H1 (cell line): ENCODE results near the gene TPD52L2. TPM values are rescaled to one million over a fixed set of nuclear protein-coding genes. Genes with fewer than 3 reads are reported as not detected.

Experiments
- CTCF ChIA-PET: fragments of 300-600 bp; sonication (Branson Sonifier 250); formaldehyde crosslinking; loops from one replicate; lab custom pipeline; 2021; ENCODE audit not compliant: partially characterized antibody; lab: Charles Lee
- POLR2A ChIA-PET: fragments of 300-600 bp; sonication (Branson Sonifier 250); formaldehyde crosslinking; loops from one replicate; lab custom pipeline; 2021; ENCODE audit warnings: inconsistent platforms; ENCODE audit not compliant: partially characterized antibody; lab: Charles Lee
- DNase-seq, 2 experiments: peaks; one replicate each; pipeline versions ENCODE4 v3.0.0 to v3.0.0-alpha.2; 2010 to 2022; ENCODE audit warnings: low spot score in 2 of 2, low read depth in 1 of 2, mixed read lengths in 1 of 2
- FAIRE-seq: peaks from 2 replicates; lab custom pipeline; 2011; peaks lifted over from hg19 to GRCh38; lab: Jason Lieb, UNC
- H2AFZ ChIP-seq: 2 replicates; pipeline ENCODE4 v1.8.1; 2012; ENCODE audit warnings: low read length, inconsistent platforms
- H2AK5ac ChIP-seq: 2 replicates; pipeline ENCODE4 v1.6.1; 2013; ENCODE audit warnings: low read depth, low read length
- H2BK120ac ChIP-seq: replicated peaks from 2 replicates; pipeline ENCODE3; 2013; ENCODE audit warnings: low read depth, low read length, inconsistent platforms
- H2BK12ac ChIP-seq: 2 replicates; pipeline ENCODE4 v1.6.1; 2013; ENCODE audit warnings: low read depth, low read length
- H2BK15ac ChIP-seq: 2 replicates; pipeline ENCODE4 v1.6.1; 2013; ENCODE audit warnings: low read length
- H2BK20ac ChIP-seq: 2 replicates; pipeline ENCODE4 v1.6.1; 2013; ENCODE audit warnings: low read length
- H2BK5ac ChIP-seq: 2 replicates; pipeline ENCODE4 v1.6.1; 2013; ENCODE audit warnings: low read depth, low read length
- H3K14ac ChIP-seq: 2 replicates; pipeline ENCODE4 v1.6.1; 2013; ENCODE audit warnings: inconsistent platforms; ENCODE audit not compliant: insufficient read length
- H3K18ac ChIP-seq: 2 replicates; pipeline ENCODE4 v1.6.1; 2013; ENCODE audit warnings: low read length; ENCODE audit errors: extremely low read depth
- H3K23ac ChIP-seq: 2 replicates; pipeline ENCODE4 v1.6.1; 2013; ENCODE audit warnings: inconsistent platforms; ENCODE audit not compliant: insufficient read length
- H3K23me2 ChIP-seq: 2 replicates; pipeline ENCODE4 v1.6.1; 2013; ENCODE audit warnings: low read depth, low read length
- H3K27ac ChIP-seq: 2 replicates; pipeline ENCODE4 v1.6.1; 2011; ENCODE audit warnings: low read depth, low read length, inconsistent platforms
- H3K27me3 ChIP-seq, 4 experiments: replicated peaks in 1 of 4; 1 replicate in 1 of 4; 2 replicates in 3 of 4; pipeline versions ENCODE4 v1.6.1 to v1.8.1; 2011 to 2013; ENCODE audit warnings: low read length in 3 of 4, mild to moderate bottlenecking in 3 of 4, inconsistent platforms in 2 of 4, mixed read lengths in 2 of 4, moderate library complexity in 1 of 4; ENCODE audit not compliant: control insufficient read depth in 3 of 4, insufficient read depth in 3 of 4; ENCODE audit errors: extremely low read depth in 1 of 4
- H3K36me3 ChIP-seq, 4 experiments: 2 replicates each; pipeline versions ENCODE4 v1.6.1 to v1.8.1; 2011 to 2013; ENCODE audit warnings: mild to moderate bottlenecking in 4 of 4, low read length in 3 of 4, moderate library complexity in 2 of 4, control low read depth in 1 of 4, inconsistent platforms in 1 of 4; ENCODE audit not compliant: insufficient read depth in 4 of 4, control insufficient read depth in 2 of 4
- H3K4ac ChIP-seq: replicated peaks from 2 replicates; pipeline ENCODE3; 2013; ENCODE audit warnings: low read length, low read depth, mixed read lengths, inconsistent platforms; ENCODE audit not compliant: insufficient read length
- H3K4me1 ChIP-seq, 4 experiments: replicated peaks in 1 of 4; 1 replicate in 1 of 4; 2 replicates in 3 of 4; pipeline versions ENCODE4 v1.6.1 to v1.8.1; 2011 to 2013; ENCODE audit warnings: low read length in 3 of 4, inconsistent platforms in 2 of 4, mixed read lengths in 1 of 4; ENCODE audit not compliant: insufficient read depth in 4 of 4, control insufficient read depth in 3 of 4
- H3K4me2 ChIP-seq, 2 experiments: 2 replicates each; pipeline versions ENCODE4 v1.6.1 to v1.8.1; 2011 to 2013; ENCODE audit warnings: low read depth in 2 of 2, low read length in 2 of 2, control low read depth in 1 of 2, inconsistent platforms in 1 of 2, mild to moderate bottlenecking in 1 of 2; ENCODE audit not compliant: insufficient read depth in 1 of 2
- H3K4me3 ChIP-seq, 4 experiments: fragments of 200-600, 300-600 bp in 1 of 4; sonication (generic), shearing (Covaris generic), sonication (Bioruptor Twin) in 1 of 4; 2 replicates each; pipeline versions ENCODE4 v1.5.1 to v1.8.1; 2011 to 2016; ENCODE audit warnings: low read length in 4 of 4, low read depth in 3 of 4, control low read depth in 2 of 4, inconsistent platforms in 2 of 4, mild to moderate bottlenecking in 2 of 4, mixed read lengths in 1 of 4, moderate library complexity in 1 of 4; ENCODE audit not compliant: insufficient read depth in 2 of 4; ENCODE audit errors: extremely low read depth in 1 of 4
- H3K56ac ChIP-seq: replicated peaks from 2 replicates; pipeline ENCODE3; 2013; ENCODE audit warnings: low read depth, mild to moderate bottlenecking, mixed read lengths, low read length, inconsistent platforms; ENCODE audit not compliant: insufficient read length
- H3K79me1 ChIP-seq: 2 replicates; pipeline ENCODE4 v1.6.1; 2013; ENCODE audit warnings: low read depth, low read length, control low read depth
- H3K79me2 ChIP-seq, 2 experiments: 2 replicates each; pipeline versions ENCODE4 v1.6.1 to v1.8.1; 2012 to 2013; ENCODE audit warnings: low read length in 2 of 2, mild to moderate bottlenecking in 2 of 2, inconsistent platforms in 1 of 2; ENCODE audit not compliant: insufficient read depth in 2 of 2, control insufficient read depth in 1 of 2
- H3K9ac ChIP-seq, 4 experiments: replicated peaks in 1 of 4; 1 replicate in 1 of 4; 2 replicates in 3 of 4; pipeline versions ENCODE4 v1.6.1 to v1.8.1; 2011 to 2013; ENCODE audit warnings: low read depth in 3 of 4, low read length in 3 of 4, control low read depth in 2 of 4, mild to moderate bottlenecking in 2 of 4, moderate library complexity in 2 of 4, inconsistent platforms in 1 of 4; ENCODE audit errors: extremely low read depth in 1 of 4
- H3K9me3 ChIP-seq, 2 experiments: 2 replicates each; pipeline versions ENCODE4 v1.6.1 to v1.8.1; 2012 to 2013; ENCODE audit warnings: mild to moderate bottlenecking in 2 of 2, moderate library complexity in 2 of 2, control low read depth in 1 of 2, inconsistent platforms in 1 of 2, low read depth in 1 of 2, low read length in 1 of 2, mixed read lengths in 1 of 2; ENCODE audit not compliant: insufficient read depth in 2 of 2
- H4K20me1 ChIP-seq, 2 experiments: replicated peaks in 1 of 2; 2 replicates each; pipeline versions ENCODE3 to v1.8.1; 2011 to 2013; ENCODE audit warnings: inconsistent platforms in 2 of 2, low read length in 2 of 2, mild to moderate bottlenecking in 1 of 2; ENCODE audit not compliant: insufficient read depth in 2 of 2, control insufficient read depth in 1 of 2
- H4K5ac ChIP-seq: 2 replicates; pipeline ENCODE4 v1.6.1; 2013; ENCODE audit warnings: low read length, low read depth, mixed read lengths, inconsistent platforms; ENCODE audit not compliant: insufficient read length
- H4K8ac ChIP-seq: 2 replicates; pipeline ENCODE4 v1.8.0; 2013; ENCODE audit warnings: mild to moderate bottlenecking, moderate library complexity, low read length, inconsistent platforms; ENCODE audit not compliant: insufficient read depth; ENCODE audit errors: extremely low read depth
- H4K91ac ChIP-seq: replicated peaks from 2 replicates; pipeline ENCODE3; 2013; ENCODE audit warnings: low read length, mixed read lengths, inconsistent platforms; ENCODE audit not compliant: insufficient read length
- ASH2L ChIP-seq: fragments of 200-600, 300-600 bp; sonication (generic); IDR thresholded peaks from one replicate; pipeline ENCODE4 v1.7.1; 2017; ENCODE audit warnings: low read length
- BACH1 ChIP-seq: IDR thresholded peaks from 2 replicates; pipeline ENCODE4 v1.6.1; 2012; ENCODE audit warnings: low read length, improper control_type of control experiment
- CBX8 ChIP-seq: fragments of 300-800, 300-1000 bp; sonication (generic); IDR thresholded peaks from 2 replicates; pipeline ENCODE4 v1.7.1; 2016; ENCODE audit warnings: low read depth, low read length, borderline replicate concordance
- CHD1 ChIP-seq: IDR thresholded peaks from 2 replicates; pipeline ENCODE4 v1.6.1; 2012; ENCODE audit warnings: low read depth, low read length, improper control_type of control experiment
- GABPA ChIP-seq: IDR thresholded peaks from 2 replicates; pipeline ENCODE4 v1.6.1; 2011; ENCODE audit warnings: mild to moderate bottlenecking, low read length, moderate library complexity, borderline replicate concordance; ENCODE audit not compliant: insufficient read depth
- KDM1A ChIP-seq: fragments of 200-600, 300-600 bp; sonication (generic); IDR thresholded peaks from 2 replicates; pipeline ENCODE4 v1.7.1; 2016; ENCODE audit warnings: mild to moderate bottlenecking, low read length, borderline replicate concordance
- NRF1 ChIP-seq: IDR thresholded peaks from 2 replicates; pipeline ENCODE4 v1.6.1; 2011; ENCODE audit warnings: mild to moderate bottlenecking, low read depth, low read length, improper control_type of control experiment
- RAD21 ChIP-seq, 2 experiments: IDR thresholded peaks in 1 of 2; conservative IDR thresholded peaks in 1 of 2; 2 replicates each; pipeline ENCODE4 v1.6.1; 2011; ENCODE audit warnings: low read depth in 2 of 2, low read length in 2 of 2, improper control_type of control experiment in 1 of 2, inconsistent platforms in 1 of 2, mild to moderate bottlenecking in 1 of 2, moderate library complexity in 1 of 2
- RBBP5 ChIP-seq: IDR thresholded peaks from 2 replicates; pipeline ENCODE4 v1.7.1; 2012; ENCODE audit warnings: low read depth, mild to moderate bottlenecking, inconsistent platforms, low read length, moderate library complexity, borderline replicate concordance
- SRF ChIP-seq: IDR thresholded peaks from 2 replicates; pipeline ENCODE4 v1.6.1; 2011; ENCODE audit warnings: mild to moderate bottlenecking, low read depth, low read length, moderate library complexity
- ZNF274 ChIP-seq: IDR thresholded peaks from 2 replicates; pipeline ENCODE4 v1.7.0; 2012; ENCODE audit warnings: low read length, borderline replicate concordance; ENCODE audit errors: extremely low read depth
- WGBS, 2 experiments: shearing (Covaris generic) in 1 of 2; methylation state at CpG; one replicate each; pipeline versions ENCODE4 v1.1.6 to v1.1.7; 2013 to 2015; ENCODE audit warnings: low lambda C conversion rate in 2 of 2, mixed read lengths in 2 of 2, inconsistent platforms in 1 of 2, low coverage in 1 of 2, missing lambda C conversion rate in 1 of 2; ENCODE audit not compliant: insufficient replicate concordance in 2 of 2, insufficient coverage in 1 of 2, insufficient read length in 1 of 2; ENCODE audit errors: extremely low coverage in 1 of 2, missing lambda C conversion rate in 1 of 2; 5-methylcytosine and 5-hydroxymethylcytosine counted together
- polyA plus RNA-seq, 7 experiments: library from polyadenylated mRNA; depleted of rRNA in 3 of 7; stranded (reverse) in 5 of 7; unstranded in 2 of 7; fragments of >200 nt in 5 of 7; fragments of 200-250 nt in 2 of 7; gene quantifications; 1 replicate in 5 of 7; 2 replicates in 1 of 7; 4 replicates in 1 of 7; pipeline versions ENCODE4 v1.2.1 to v1.2.3, GENCODE V29; 2011 to 2013; ENCODE audit warnings: missing spikeins in 2 of 7, mixed read lengths in 2 of 7
- total RNA-seq: library from RNA; stranded (reverse); fragmentation: NEBNext Ultra II Directional; extraction: Animal tissue kit (Norgen Biotek cat#: 25700); gene quantifications from 2 replicates; pipeline ENCODE4 v1.2.1, GENCODE V29; 2021

The TPD52L2 gene
- total and polyA plus RNA-seq, 2 of the 8 experiments (the other 6 are each of a cell fraction or from before 2014, with no cell fraction given) = 77.1 to 80.2 TPM

DNA sequence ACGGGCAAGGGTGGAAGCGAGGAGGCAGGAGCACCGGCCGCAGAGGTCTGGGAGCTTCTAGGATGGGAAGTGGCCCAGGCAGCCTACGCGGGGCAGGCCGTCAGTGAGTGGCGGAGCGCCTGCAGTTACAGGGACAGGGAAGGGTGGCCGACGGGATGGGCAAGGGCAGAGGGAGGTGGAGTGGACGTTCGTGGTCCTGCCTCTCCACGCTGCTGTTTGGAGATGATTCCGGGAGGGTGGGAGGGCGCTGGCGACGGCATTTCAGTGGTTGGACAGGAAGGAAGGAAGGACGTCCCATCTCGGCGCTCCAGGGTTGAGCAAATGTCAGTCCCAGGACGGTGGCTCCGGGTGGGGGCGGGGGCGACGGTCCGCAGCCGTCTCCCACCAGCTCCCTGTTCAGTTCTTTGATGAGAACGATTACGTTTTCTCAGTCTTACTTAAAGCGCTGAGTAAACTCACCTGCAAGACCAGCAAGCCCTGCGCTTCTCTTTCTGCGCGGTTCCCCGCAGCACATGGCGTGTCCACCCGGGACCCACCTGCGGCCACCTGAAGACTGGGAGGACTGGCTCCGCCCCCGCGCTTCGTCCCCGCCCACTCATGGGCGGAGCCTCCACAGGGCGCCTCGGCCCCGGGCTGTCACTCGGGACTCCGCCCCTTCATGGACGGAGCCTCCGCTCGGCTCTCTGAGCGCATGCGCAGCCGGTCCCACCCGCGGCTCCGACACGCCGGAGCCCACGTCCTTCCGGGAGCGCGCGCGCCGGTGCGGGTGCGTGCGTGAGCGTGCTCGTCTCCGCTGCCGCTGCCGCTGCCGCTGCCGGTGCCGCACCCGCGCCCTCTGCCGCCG lies 29.5 kb downstream of the TPD52L2 start, which contains the start of gene DNAJC5:
Gene DNAJC5, plus strand, starts transcription at position 769 of the 844 bp plus-strand sequence. CDS start 33,220 bp downstream, outside the sequence.
- no peaks in the 10 kb centered on the region for H3K27me3 ChIP-seq
- no peak within 1 kb of the TSS for H2BK15ac ChIP-seq
- H3K9ac ChIP-seq = peak within 1 kb of the TSS; percentile 14 to 71 (median 42); a peak in 6 of 7 replicates
- H3K56ac ChIP-seq = no peak within 1 kb of the TSS
- H3K23ac ChIP-seq = no peak within 1 kb of the TSS
- no peak within 1 kb of the TSS for H3K27ac ChIP-seq
- H2AK5ac ChIP-seq = no peak within 1 kb of the TSS
- FAIRE-seq = no peak
- H2BK5ac ChIP-seq = no peak within 1 kb of the TSS
- POLR2A ChIA-PET = interaction anchor here (0.8 to 4.5 kb wide), 7 partner anchors 12 to 198 kb away, joined by 3 to 23 read pairs (median 4); partner anchors contain the start of genes TNFRSF6B and TPD52L2
- H3K14ac ChIP-seq = no peak within 1 kb of the TSS
- no peak within 1 kb of the TSS for H2BK20ac ChIP-seq
- no peak within 1 kb of the TSS for H4K91ac ChIP-seq
- peaks cover 3 to 36% of the 10 kb centered on the region in 2 experiments; a peak in 2 of 4 replicates for H3K79me2 ChIP-seq
- H4K5ac ChIP-seq = no peak within 1 kb of the TSS
- peak within 1 kb of the TSS; percentile 40; the same call in 1 of the 2 replicates for H4K8ac ChIP-seq
- H3K18ac ChIP-seq = no peak within 1 kb of the TSS
- H3K4me3 ChIP-seq = peak within 1 kb of the TSS; percentile 57 to 85 (median 60)
- H3K4ac ChIP-seq = no peak within 1 kb of the TSS
- CTCF ChIA-PET = interaction anchor here (0.8 to 4.5 kb wide), 7 partner anchors 13 to 251 kb away, joined by 3 to 12 read pairs (median 3); no protein-coding TSS in a partner anchor
- peak within 1 kb of the TSS; percentile 67 to 80 for H3K4me2 ChIP-seq
- peaks cover 3% of the 10 kb centered on the region; the same call in 1 of the 2 replicates for H3K23me2 ChIP-seq
- peak within 1 kb of the TSS; percentile 73; the same call in 1 of the 2 replicates for H2AFZ ChIP-seq
- H4K20me1 ChIP-seq = peaks cover 10 to 18% of the 10 kb centered on the region in 2 experiments
- H2BK120ac ChIP-seq = no peak within 1 kb of the TSS
- peaks cover 4 to 11% (median 5%) of the 10 kb centered on the region in 4 experiments for H3K36me3 ChIP-seq
- peaks cover 0 to 6% (median 4%) of the 10 kb centered on the region in 4 experiments; a peak in 4 of 7 replicates for H3K4me1 ChIP-seq
- WGBS, 2 experiments = 6% methylated on average over 52 of the region's 82 CpGs; no CpG with 5 or more reads in 1 of the 2 experiments
- H3K79me1 ChIP-seq = peaks cover 18% of the 10 kb centered on the region; the same call in 1 of the 2 replicates
- H2BK12ac ChIP-seq = no peak within 1 kb of the TSS
- peak; percentile 78 to 99 for DNase-seq
- no peaks in the 10 kb centered on the region for H3K9me3 ChIP-seq
- TF ChIP-seq ASH2L (peak; percentile 56), CBX8 (no peak), GABPA (no peak), SRF (no peak), CHD1 (no peak), KDM1A (no peak), ZNF274 (no peak), RAD21 (IDR thresholded peaks at IDR 0.05 in 1 of 2, conservative IDR thresholded peaks at IDR 0.05 in 1 of 2; ENCODE audit: low read depth in 2 of 2, low read length in 2 of 2) (no peak), BACH1 (peak; percentile 98), RBBP5 (no peak), NRF1 (peak; percentile 87)
